GM19240 (cell line): ENCODE results near the gene FMN2.

Source experiments
- DNase-seq: peaks from one replicate; pipeline ENCODE4 v3.0.0; 2011; ENCODE audit warnings: low spot score; ENCODE audit not compliant: insufficient read length

FMN2 gene

DNA sequence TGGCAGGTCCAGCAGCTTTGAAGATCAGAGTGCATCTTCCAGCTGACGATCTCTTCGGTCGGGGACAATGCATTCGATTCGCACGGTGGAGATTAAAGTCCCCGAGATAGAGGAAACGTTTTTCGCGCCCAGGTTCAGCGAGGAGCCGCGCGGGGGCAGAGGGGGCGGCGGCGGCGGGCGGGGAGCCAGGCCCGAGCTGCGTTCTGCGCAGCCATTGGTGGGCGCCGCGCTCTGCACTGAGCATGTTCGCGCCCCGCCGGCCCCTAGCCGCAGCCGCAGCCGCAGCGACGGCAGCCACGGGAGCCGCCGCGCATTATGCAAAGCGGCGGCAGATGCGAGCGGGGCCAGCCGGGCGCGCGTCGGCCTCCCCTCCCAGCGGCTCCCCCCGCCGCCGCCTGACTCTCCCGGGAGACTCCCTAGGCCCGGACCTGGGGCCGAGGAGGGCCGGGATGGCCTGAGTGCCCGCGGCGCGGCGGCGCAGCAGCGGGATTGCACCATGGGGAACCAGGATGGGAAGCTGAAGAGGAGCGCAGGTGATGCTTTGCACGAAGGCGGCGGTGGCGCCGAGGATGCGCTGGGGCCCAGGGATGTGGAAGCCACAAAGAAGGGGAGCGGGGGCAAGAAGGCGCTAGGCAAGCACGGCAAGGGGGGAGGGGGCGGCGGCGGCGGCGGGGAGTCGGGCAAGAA is at the start of gene FMN2:
FMN2 (plus strand) TSS at position 270 of the 687 bp plus-strand sequence; CDS start at position 497, 227 bp downstream.
- no peak for DNase-seq

DNA sequence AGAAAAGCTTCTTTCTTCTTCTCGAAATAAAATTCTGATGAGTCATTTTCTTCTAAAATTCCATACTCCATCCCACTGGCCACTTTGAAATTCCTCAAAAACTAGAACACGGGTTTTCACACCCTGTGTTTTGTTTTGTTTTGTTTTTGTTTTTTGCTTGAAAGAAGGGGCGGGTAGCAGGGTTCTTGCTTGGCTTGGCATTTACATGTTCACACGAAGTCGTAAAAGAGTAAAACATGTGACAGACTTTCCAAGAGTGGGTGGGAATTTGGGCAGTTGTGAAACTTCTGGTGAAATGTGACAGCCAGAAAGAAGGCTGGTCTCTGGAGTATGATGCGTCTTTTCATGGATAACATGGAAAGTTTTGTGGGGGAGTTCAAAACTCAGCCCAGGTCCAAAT is 47.1 kb upstream of the FMN2 start:
- DNase-seq, result no peak

- no peak for DNase-seq
Measured at GRCh38 chr1:240046000-240046399, 45.7 kb upstream of the FMN2 start.

- no peak for DNase-seq
Measured at GRCh38 chr1:240054109-240054701, 37.5 kb upstream of the FMN2 start.

- DNase-seq, result no peak
Measured at GRCh38 chr1:240055936-240056335, 35.7 kb upstream of the FMN2 start.

DNA sequence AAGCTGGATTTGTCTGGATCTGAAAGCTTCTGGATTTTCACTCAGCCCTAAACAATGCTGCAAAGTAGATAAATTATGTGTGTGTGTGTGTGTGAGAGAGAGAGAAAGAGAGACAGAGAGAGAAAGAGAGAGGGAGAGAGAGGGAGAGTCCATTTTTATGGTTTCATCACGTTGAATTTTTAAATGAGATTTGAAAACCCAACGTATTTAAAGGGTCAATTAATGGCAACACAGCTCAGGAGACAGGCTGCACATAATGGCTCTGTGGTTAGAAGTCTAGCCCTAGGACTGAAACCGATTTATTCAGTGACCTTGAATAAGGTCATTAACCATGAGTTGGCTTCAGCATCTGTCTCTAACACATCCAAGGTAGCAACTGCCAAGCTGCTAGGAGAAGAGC is 35.3 kb upstream of the FMN2 start:
- no peak for DNase-seq

DNA sequence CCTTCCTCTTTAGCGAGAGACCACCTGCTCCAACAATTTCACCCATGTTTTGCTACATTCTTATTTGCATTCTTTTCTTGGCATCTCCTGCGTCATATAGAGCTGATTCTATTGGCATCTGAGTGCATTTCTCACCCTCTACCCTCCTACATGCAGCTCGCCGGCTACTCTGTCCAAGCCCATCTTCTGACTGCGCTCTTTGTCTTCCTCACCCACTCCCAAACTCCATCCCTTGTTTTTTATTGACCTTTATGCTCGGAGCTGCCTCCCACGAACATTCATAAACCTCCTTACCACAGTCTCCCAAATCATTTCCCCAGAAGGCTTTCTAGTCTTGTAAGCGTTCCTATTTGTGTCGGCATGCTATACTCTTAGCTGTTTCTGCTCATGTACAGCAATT is 33.6 kb upstream of the FMN2 start:
- no peak for DNase-seq

DNA sequence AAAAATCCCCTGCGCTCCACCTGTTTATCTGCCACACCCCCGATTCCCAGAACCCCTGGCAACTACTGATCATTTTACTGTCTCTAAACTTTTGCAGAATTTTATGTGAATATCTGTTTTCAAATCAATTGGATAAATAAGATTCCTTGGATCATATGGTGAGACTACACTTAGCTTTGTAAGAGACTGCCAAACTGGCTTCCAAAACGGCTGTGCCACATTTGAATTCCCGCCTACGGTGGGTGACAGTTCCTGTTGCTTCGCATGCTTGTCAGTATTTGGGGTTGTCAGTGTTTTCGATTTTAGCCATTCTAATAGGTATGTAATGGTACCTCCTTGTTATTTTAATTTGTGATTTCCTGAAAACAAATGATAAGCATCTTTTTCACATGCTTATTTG is 22.7 kb upstream of the FMN2 start:
- no peak for DNase-seq

DNA sequence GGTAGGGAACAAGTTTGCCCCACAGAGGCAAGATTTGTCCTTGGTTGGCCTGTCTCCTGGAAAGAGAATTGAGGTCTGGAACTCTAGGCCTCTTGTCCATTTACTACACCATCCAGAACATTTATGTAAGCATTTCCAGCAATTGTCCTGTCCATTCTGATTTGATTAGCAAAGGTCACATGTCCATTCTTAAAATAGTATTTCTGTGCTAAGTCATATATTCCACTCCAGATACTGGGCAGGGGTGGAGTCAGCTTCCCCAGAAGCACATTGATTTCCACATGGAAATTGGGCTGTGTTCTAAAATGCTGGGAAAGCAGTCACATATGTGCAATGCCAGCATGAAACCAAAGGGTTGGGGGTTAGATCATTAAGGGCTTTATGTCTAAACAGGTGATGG is 21.5 kb upstream of the FMN2 start:
- DNase-seq, result no peak

DNA sequence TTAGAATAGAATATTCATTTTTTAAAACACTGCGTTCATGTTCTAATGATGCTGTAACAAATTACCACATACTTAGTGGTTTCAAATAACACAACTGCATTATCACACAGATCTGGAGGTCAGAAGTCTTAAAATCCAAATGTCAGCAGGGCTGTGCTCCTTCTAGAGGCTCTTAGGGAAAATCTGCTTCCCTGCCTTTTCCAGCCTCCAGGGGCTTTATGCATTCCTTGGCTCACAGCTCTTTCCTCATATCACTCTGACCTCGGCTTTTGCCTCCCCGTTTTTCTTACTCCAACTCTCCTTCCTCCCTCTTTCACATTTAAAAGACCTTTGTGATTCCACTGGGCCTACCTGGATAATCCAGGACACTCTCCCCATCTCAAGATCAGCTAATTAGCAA is 18.6 kb upstream of the FMN2 start:
- no peak for DNase-seq

- DNase-seq, result no peak
Measured at GRCh38 chr1:240074422-240074821, 17.3 kb upstream of the FMN2 start.

DNA sequence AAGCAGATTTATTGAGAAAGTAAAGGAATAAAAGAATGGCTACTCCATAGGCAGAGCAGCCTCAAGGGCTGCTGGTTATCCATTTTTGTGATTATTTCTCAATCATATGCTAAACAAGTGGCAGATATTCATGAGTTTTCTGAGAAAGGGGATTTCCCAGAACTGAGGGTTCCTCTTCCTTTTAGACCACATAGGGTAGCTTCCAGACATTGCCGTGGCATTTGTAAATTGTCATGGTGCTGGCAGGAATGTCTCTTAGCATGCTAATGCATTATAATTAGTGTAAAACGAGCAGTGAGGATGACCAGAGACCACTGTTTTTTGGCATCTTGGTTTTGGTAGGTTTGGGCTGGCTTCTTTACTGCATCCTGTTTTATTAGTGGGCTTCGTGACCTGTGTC is 16.8 kb upstream of the FMN2 start:
- no peak for DNase-seq

- no peak for DNase-seq
Measured at GRCh38 chr1:240084337-240084736, 7.3 kb upstream of the FMN2 start.

GRCh38 chr1:240084749-240085148 is 6.9 kb upstream of the FMN2 start:
- no peak for DNase-seq

DNA sequence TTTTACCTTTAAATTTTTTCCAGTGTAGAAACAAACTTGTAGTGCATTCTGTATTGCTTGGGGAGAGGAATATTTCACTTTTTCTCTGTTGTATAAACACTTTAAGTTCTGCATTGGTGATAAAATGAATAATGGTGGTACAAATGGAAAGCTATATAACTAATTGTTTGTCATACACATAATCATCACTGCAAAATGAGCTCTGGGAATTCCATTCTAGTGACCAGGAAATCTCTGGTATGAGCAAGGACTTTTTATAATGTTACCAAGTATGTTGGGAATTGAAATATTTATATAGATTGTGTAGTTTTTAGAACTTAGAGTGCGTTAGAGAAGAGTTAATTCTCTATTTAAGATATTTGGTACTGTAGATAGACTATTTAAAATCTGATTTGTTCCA is 5.0 kb upstream of the FMN2 start:
- DNase-seq, result no peak

- no peak for DNase-seq
Measured at GRCh38 chr1:240090014-240090413, 1.7 kb upstream of the FMN2 start.

GRCh38 chr1:240090957-240091600 is 604 bp upstream of the FMN2 start:
- no peak for DNase-seq

GRCh38 chr1:240092301-240093119 is 827 bp downstream of the FMN2 start:
- no peak for DNase-seq

- no peak for DNase-seq
Measured at GRCh38 chr1:240093120-240093961, 1.7 kb downstream of the FMN2 start.

- DNase-seq, result no peak
Measured at GRCh38 chr1:240094041-240094722, 2.5 kb downstream of the FMN2 start.

GRCh38 chr1:240096974-240097373 is 5.3 kb downstream of the FMN2 start:
- DNase-seq, result no peak
